Activated CD8-positive, alpha-beta T cell treated with anti-CD3 and anti-CD28 coated beads for 36 hours (primary cell): ENCODE measurements around the gene CRYBG3. TPM values are rescaled to one million over a fixed set of nuclear protein-coding genes. Genes with fewer than 3 reads are reported as not detected.

Source experiments
- ATAC-seq: fragments of 200-7000 bp; cut with Tn5 transposase; one replicate; pipeline ENCODE4 v1.10.0; 2021; ENCODE audit warnings: mild to moderate bottlenecking, moderate library complexity
- CTCF ChIA-PET: fragments of 350-600 bp; sonication (Branson Sonifier 250); formaldehyde crosslinking; loops from one replicate; lab custom pipeline; 2021; ENCODE audit warnings: antibody characterized with exemption; lab: Charles Lee
- POLR2A ChIA-PET: fragments of 350-600 bp; sonication (Branson Sonifier 250); formaldehyde crosslinking; loops from one replicate; lab custom pipeline; 2021; ENCODE audit warnings: antibody characterized with exemption; lab: Charles Lee
- DNase-seq: peaks from one replicate; pipeline ENCODE4 v3.0.0-alpha.2; 2020
- H3K27ac Mint-ChIP-seq: one replicate; pipeline ENCODE4 v1.8.0; 2021; ENCODE audit warnings: mild to moderate bottlenecking, mixed read lengths
- H3K27me3 Mint-ChIP-seq: one replicate; pipeline ENCODE4 v1.8.0; 2021; ENCODE audit warnings: mixed read lengths
- H3K36me3 Mint-ChIP-seq: one replicate; pipeline ENCODE4 v1.8.0; 2021; ENCODE audit warnings: low read depth, mixed read lengths
- H3K4me1 Mint-ChIP-seq: one replicate; pipeline ENCODE4 v1.8.0; 2021; ENCODE audit warnings: low read depth, mixed read lengths
- H3K4me3 Mint-ChIP-seq: one replicate; pipeline ENCODE4 v1.8.0; 2021; ENCODE audit warnings: mild to moderate bottlenecking, moderate library complexity, mixed read lengths
- H3K9me3 Mint-ChIP-seq: one replicate; pipeline ENCODE4 v1.8.0; 2021; ENCODE audit warnings: mixed read lengths
- intact Hi-C: fragments of 100-400 bp; cut with micrococcal nuclease; formaldehyde crosslinking; loops from one replicate; pipeline ENCODE4 v1.10.0; 2022
- total RNA-seq, 2 experiments: library from RNA; stranded (reverse); gene quantifications; one replicate each; pipeline ENCODE4 v1.2.3, GENCODE V29; 2021
- TF ChIP-seq, protein P1 (sequence below): fragments of 200-600 bp; IDR thresholded peaks from one replicate; pipeline ENCODE4 v1.8.0; 2022; ENCODE audit warnings: antibody characterized with exemption, mild to moderate bottlenecking

The CRYBG3 gene
- total RNA-seq, 2 experiments from 2014 or later = 4.3 to 4.9 TPM

- TF ChIP-seq, protein P1, sequence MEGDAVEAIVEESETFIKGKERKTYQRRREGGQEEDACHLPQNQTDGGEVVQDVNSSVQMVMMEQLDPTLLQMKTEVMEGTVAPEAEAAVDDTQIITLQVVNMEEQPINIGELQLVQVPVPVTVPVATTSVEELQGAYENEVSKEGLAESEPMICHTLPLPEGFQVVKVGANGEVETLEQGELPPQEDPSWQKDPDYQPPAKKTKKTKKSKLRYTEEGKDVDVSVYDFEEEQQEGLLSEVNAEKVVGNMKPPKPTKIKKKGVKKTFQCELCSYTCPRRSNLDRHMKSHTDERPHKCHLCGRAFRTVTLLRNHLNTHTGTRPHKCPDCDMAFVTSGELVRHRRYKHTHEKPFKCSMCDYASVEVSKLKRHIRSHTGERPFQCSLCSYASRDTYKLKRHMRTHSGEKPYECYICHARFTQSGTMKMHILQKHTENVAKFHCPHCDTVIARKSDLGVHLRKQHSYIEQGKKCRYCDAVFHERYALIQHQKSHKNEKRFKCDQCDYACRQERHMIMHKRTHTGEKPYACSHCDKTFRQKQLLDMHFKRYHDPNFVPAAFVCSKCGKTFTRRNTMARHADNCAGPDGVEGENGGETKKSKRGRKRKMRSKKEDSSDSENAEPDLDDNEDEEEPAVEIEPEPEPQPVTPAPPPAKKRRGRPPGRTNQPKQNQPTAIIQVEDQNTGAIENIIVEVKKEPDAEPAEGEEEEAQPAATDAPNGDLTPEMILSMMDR = no peak
Observed at GRCh38 chr3:97971679-97972567, 150.1 kb downstream of the CRYBG3 start, which contains the start of gene RIOX2. Gene RIOX2, minus strand, starts transcription at chr3:97972431. Its CDS starts 4,838 bp downstream, at chr3:97967593.

GRCh38 chr3:97972976-97973375 lies 151.2 kb downstream of the CRYBG3 start:
- TF ChIP-seq, protein P1 = no peak
- intact Hi-C loops = loop anchor here (5.0 kb wide), 1 partner anchor 49 kb away; no protein-coding TSS in a partner anchor
- peak overlapping the region; percentile 78 for H3K27ac Mint-ChIP-seq
- H3K4me3 Mint-ChIP-seq = peak overlapping the region; percentile 72
- no peaks in the 10 kb centered on the region for H3K9me3 Mint-ChIP-seq
- no peaks in the 10 kb centered on the region for H3K27me3 Mint-ChIP-seq
- POLR2A ChIA-PET = no interaction called here
- no peak for DNase-seq
- CTCF ChIA-PET = no interaction called here
- H3K36me3 Mint-ChIP-seq = peaks cover 10% of the 10 kb centered on the region
- ATAC-seq = no peak
- peaks cover 43% of the 10 kb centered on the region for H3K4me1 Mint-ChIP-seq

More at GRCh38 chr3:97971679-97972567, 150.1 kb downstream of the CRYBG3 start, which contains the start of gene RIOX2:
- Mint-ChIP-seq H3K9me3 (no peaks in the 10 kb centered on the region), H3K27me3 (no peaks in the 10 kb centered on the region), H3K4me1 (peaks cover 53% of the 10 kb centered on the region), H3K36me3 (peaks cover 16% of the 10 kb centered on the region), H3K4me3 (peak within 1 kb of the TSS; percentile 89), H3K27ac (peak within 1 kb of the TSS; percentile 96)
- intact Hi-C loops = loop anchor here (5.0 kb wide), 1 partner anchor 50 kb away; no protein-coding TSS in a partner anchor
- ChIA-PET CTCF (interaction anchor here (0.8 to 5.8 kb wide), 7 partner anchors 10 to 156 kb away, joined by 3 to 44 read pairs (median 3); partner anchors contain the start of gene CRYBG3), POLR2A (interaction anchor here (0.9 to 1.2 kb wide), 2 partner anchors 16 to 151 kb away, joined by 3 to 5 read pairs; partner anchors contain the start of gene CRYBG3)
- ATAC-seq (peak; percentile 90), DNase-seq (peak; percentile 89)

DNA sequence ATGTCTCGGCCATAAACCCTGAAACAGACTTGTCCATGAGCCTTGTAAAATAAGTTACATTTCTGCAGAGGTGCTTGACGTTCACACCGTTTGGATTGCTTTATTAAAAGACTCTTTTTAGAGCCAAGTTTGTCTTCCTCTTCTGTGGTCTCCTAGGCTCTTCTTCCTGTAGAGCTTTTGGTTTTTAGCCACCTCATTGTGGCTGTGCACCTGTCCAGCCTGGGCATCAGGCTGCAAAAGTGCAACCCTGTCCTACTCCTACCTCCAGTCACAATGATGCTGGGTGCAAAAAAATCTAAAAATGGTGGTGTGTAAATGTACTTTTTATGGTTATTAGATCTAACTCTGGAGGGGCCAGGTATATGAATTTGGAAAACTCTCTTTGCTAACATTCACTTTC lies 153.2 kb downstream of the CRYBG3 start:
- peaks cover 25% of the 10 kb centered on the region for H3K4me1 Mint-ChIP-seq
- intact Hi-C loops = loop anchor here (5.0 kb wide), 1 partner anchor 47 kb away; no protein-coding TSS in a partner anchor
- ATAC-seq = no peak
- CTCF ChIA-PET = interaction anchor here (0.7 to 1.6 kb wide), 5 partner anchors 9 to 154 kb away, joined by 3 to 7 read pairs (median 5); partner anchors contain the start of gene CRYBG3
- no peak overlapping the region for H3K4me3 Mint-ChIP-seq
- H3K9me3 Mint-ChIP-seq = no peaks in the 10 kb centered on the region
- H3K36me3 Mint-ChIP-seq = peaks cover 8% of the 10 kb centered on the region
- no peak overlapping the region for H3K27ac Mint-ChIP-seq
- POLR2A ChIA-PET = no interaction called here
- DNase-seq = no peak
- no peaks in the 10 kb centered on the region for H3K27me3 Mint-ChIP-seq
- TF ChIP-seq, protein P1 = no peak

- Mint-ChIP-seq H3K9me3 (no peaks in the 10 kb centered on the region), H3K36me3 (peaks cover 8% of the 10 kb centered on the region), H3K27ac (no peak overlapping the region), H3K4me1 (peaks cover 21% of the 10 kb centered on the region), H3K4me3 (no peak overlapping the region), H3K27me3 (no peaks in the 10 kb centered on the region)
- ChIA-PET POLR2A (no interaction called here), CTCF (interaction anchor here (1.1 to 1.6 kb wide), 4 partner anchors 8 to 154 kb away, joined by 3 to 7 read pairs (median 5); partner anchors contain the start of gene CRYBG3)
- intact Hi-C loops = no loop called here
- ATAC-seq (no peak), DNase-seq (no peak)
- TF ChIP-seq, protein P1 = peak; percentile 34
Observed at GRCh38 chr3:97975466-97975865, 153.7 kb downstream of the CRYBG3 start.
